IMR-90 (cell line): ENCODE results near the gene PSMD14. TPM values are rescaled to one million over a fixed set of nuclear protein-coding genes. Genes with fewer than 3 reads are reported as not detected.

Experiments
- ATAC-seq: fragments of 200-7000 bp; cut with Tn5 transposase; 2 replicates; pipeline ENCODE4 v1.9.1; 2020; ENCODE audit warnings: low read depth, mild to moderate bottlenecking, moderate library complexity
- BruUV-seq: library from RNA; stranded (reverse); fragments of 400-500 nt; replicated peaks from 2 replicates; lab custom pipeline; 2021; lab: Mats Ljungman, UMichigan
- CTCF ChIA-PET: fragments of 300-600 bp; formaldehyde crosslinking; extraction: SDS; loops from one replicate; lab custom pipeline; 2021; ENCODE audit warnings: antibody characterized with exemption; lab: Yijun Ruan, JAX
- POLR2A ChIA-PET: fragments of 300-600 bp; sonication (Branson Sonifier 250); formaldehyde crosslinking; loops from one replicate; lab custom pipeline; 2022; ENCODE audit warnings: antibody characterized with exemption; ENCODE audit not compliant: unreplicated experiment; lab: Charles Lee
- DNase-seq: peaks from one replicate; pipeline ENCODE4 v3.0.0; 2013
- H2AFZ ChIP-seq: replicated peaks from 2 replicates; pipeline ENCODE3; 2013; ENCODE audit warnings: low read length, mild to moderate bottlenecking; ENCODE audit not compliant: poor library complexity
- H2AK5ac ChIP-seq: 2 replicates; pipeline ENCODE4 v1.6.1; 2013; ENCODE audit warnings: low read depth, low read length, inconsistent platforms
- H2AK9ac ChIP-seq: replicated peaks from 2 replicates; pipeline ENCODE3; 2013; ENCODE audit warnings: mild to moderate bottlenecking, low read depth, low read length, moderate library complexity; ENCODE audit not compliant: poor library complexity
- H2BK120ac ChIP-seq: 2 replicates; pipeline ENCODE4 v1.6.1; 2013; ENCODE audit warnings: low read depth, low read length, inconsistent platforms
- H2BK15ac ChIP-seq: 3 replicates; pipeline ENCODE4 v1.6.1; 2013; ENCODE audit warnings: low read depth, low read length, inconsistent platforms
- H2BK20ac ChIP-seq: 2 replicates; pipeline ENCODE4 v1.6.1; 2013; ENCODE audit warnings: low read depth, mild to moderate bottlenecking, inconsistent platforms, low read length, moderate library complexity
- H2BK5ac ChIP-seq: 2 replicates; pipeline ENCODE4 v1.6.1; 2013; ENCODE audit warnings: mild to moderate bottlenecking, low read depth, low read length, inconsistent platforms; ENCODE audit not compliant: poor library complexity, severe bottlenecking
- H3K14ac ChIP-seq: replicated peaks from 2 replicates; pipeline ENCODE4 v1.6.1; 2013; ENCODE audit warnings: low read depth, low read length, inconsistent platforms
- H3K18ac ChIP-seq: 2 replicates; pipeline ENCODE4 v1.6.1; 2013; ENCODE audit warnings: low read depth, low read length, control low read depth
- H3K23ac ChIP-seq: 2 replicates; pipeline ENCODE4 v1.6.1; 2013; ENCODE audit warnings: low read depth, low read length, inconsistent platforms
- H3K27ac ChIP-seq: 2 replicates; pipeline ENCODE4 v1.5.1; 2013; ENCODE audit warnings: mild to moderate bottlenecking, control low read depth, low read length; ENCODE audit not compliant: insufficient read depth
- H3K27me3 ChIP-seq: 2 replicates; pipeline ENCODE4 v1.6.1; 2013; ENCODE audit warnings: low read length; ENCODE audit not compliant: control insufficient read depth, insufficient read depth
- H3K36me3 ChIP-seq: 2 replicates; pipeline ENCODE4 v1.6.1; 2013; ENCODE audit warnings: low read length, mixed read lengths; ENCODE audit not compliant: control insufficient read depth, insufficient read depth
- H3K4ac ChIP-seq: 2 replicates; pipeline ENCODE4 v1.6.1; 2013; ENCODE audit warnings: low read depth, low read length, inconsistent platforms
- H3K4me1 ChIP-seq: 2 replicates; pipeline ENCODE4 v1.6.1; 2013; ENCODE audit warnings: low read length, mixed read lengths; ENCODE audit not compliant: control insufficient read depth, insufficient read depth
- H3K4me2 ChIP-seq: 2 replicates; pipeline ENCODE4 v1.6.1; 2013; ENCODE audit warnings: low read depth, mild to moderate bottlenecking, control low read depth, low read length, moderate library complexity
- H3K4me3 ChIP-seq: 2 replicates; pipeline ENCODE4 v1.5.1; 2013; ENCODE audit warnings: low read depth, mild to moderate bottlenecking, control low read depth, low read length, moderate library complexity; ENCODE audit not compliant: insufficient read depth
- H3K56ac ChIP-seq: 2 replicates; pipeline ENCODE4 v1.6.1; 2013; ENCODE audit warnings: low read length, inconsistent platforms; ENCODE audit not compliant: insufficient read depth; ENCODE audit errors: extremely low read depth
- H3K79me1 ChIP-seq, 2 experiments: 2 replicates each; pipeline ENCODE4 v1.6.1; 2013; ENCODE audit warnings: low read length in 2 of 2, inconsistent platforms in 1 of 2, low read depth in 1 of 2
- H3K9ac ChIP-seq: 2 replicates; pipeline ENCODE4 v1.6.1; 2013; ENCODE audit warnings: low read depth, low read length, control low read depth
- H3K9me1 ChIP-seq: 2 replicates; pipeline ENCODE4 v1.6.1; 2013; ENCODE audit warnings: low read length, inconsistent platforms; ENCODE audit not compliant: insufficient read depth
- H3K9me3 ChIP-seq: 2 replicates; pipeline ENCODE4 v1.6.1; 2013; ENCODE audit warnings: low read length; ENCODE audit not compliant: control insufficient read depth, insufficient read depth
- H4K20me1 ChIP-seq: 2 replicates; pipeline ENCODE4 v1.6.1; 2013; ENCODE audit warnings: low read length, inconsistent platforms; ENCODE audit not compliant: insufficient read depth
- H4K5ac ChIP-seq: 2 replicates; pipeline ENCODE4 v1.6.1; 2013; ENCODE audit warnings: mild to moderate bottlenecking, low read depth, low read length, control low read depth
- H4K8ac ChIP-seq, 2 experiments: 2 replicates each; pipeline ENCODE4 v1.6.1; 2013; ENCODE audit warnings: low read depth in 2 of 2, low read length in 2 of 2, control low read depth in 1 of 2, inconsistent platforms in 1 of 2
- H4K91ac ChIP-seq: 2 replicates; pipeline ENCODE4 v1.6.1; 2013; ENCODE audit warnings: low read depth, low read length, inconsistent platforms; ENCODE audit not compliant: insufficient read depth
- CHD1 ChIP-seq: IDR thresholded peaks from 2 replicates; pipeline ENCODE4 v1.6.1; 2012; ENCODE audit warnings: low read depth, low read length, improper control_type of control experiment
- FOS ChIP-seq: fragments of 150-350 bp; IDR thresholded peaks from 2 replicates; pipeline ENCODE4 v1.6.1; 2016; ENCODE audit warnings: low read depth, low read length
- MAFK ChIP-seq: IDR thresholded peaks from 2 replicates; pipeline ENCODE4 v1.6.1; 2012; ENCODE audit warnings: low read depth, low read length, improper control_type of control experiment
- MAZ ChIP-seq: IDR thresholded peaks from 2 replicates; pipeline ENCODE4 v1.6.1; 2012; ENCODE audit warnings: low read depth, mild to moderate bottlenecking, low read length, improper control_type of control experiment, moderate library complexity, borderline replicate concordance
- MXI1 ChIP-seq: IDR thresholded peaks from 2 replicates; pipeline ENCODE4 v1.6.1; 2012; ENCODE audit warnings: low read depth, mild to moderate bottlenecking, low read length, moderate library complexity, borderline replicate concordance
- NFE2L2 ChIP-seq: fragments of 150-350 bp; IDR thresholded peaks from 2 replicates; pipeline ENCODE4 v1.6.1; 2016; ENCODE audit warnings: low read depth, mild to moderate bottlenecking, low read length
- POLR2A ChIP-seq: IDR thresholded peaks from 2 replicates; pipeline ENCODE4 v1.6.1; 2012; ENCODE audit warnings: mild to moderate bottlenecking, low read depth, low read length
- RCOR1 ChIP-seq: IDR thresholded peaks from 2 replicates; pipeline ENCODE4 v1.6.1; 2012; ENCODE audit warnings: mild to moderate bottlenecking, low read length, improper control_type of control experiment; ENCODE audit not compliant: insufficient replicate concordance
- RFX5 ChIP-seq: IDR thresholded peaks from 2 replicates; pipeline ENCODE4 v1.8.0; 2012; ENCODE audit warnings: low read depth, mild to moderate bottlenecking, low read length, moderate library complexity
- SMC3 ChIP-seq: fragments of 150-350 bp; IDR thresholded peaks from 2 replicates; pipeline ENCODE4 v1.6.1; 2016; ENCODE audit warnings: low read depth, mild to moderate bottlenecking, antibody characterized with exemption, low read length, moderate library complexity
- USF2 ChIP-seq: fragments of 150-350 bp; IDR thresholded peaks from 2 replicates; pipeline ENCODE4 v1.6.1; 2017; ENCODE audit warnings: mild to moderate bottlenecking, antibody characterized with exemption, low read length, low read depth
- WGBS, 2 experiments: methylation state at CpG; one replicate each; pipeline versions ENCODE4 v1.1.5 to v1.1.7; 2013; ENCODE audit warnings: missing lambda C conversion rate in 2 of 2; ENCODE audit not compliant: insufficient read length in 1 of 2; ENCODE audit errors: extremely low coverage in 2 of 2; 5-methylcytosine and 5-hydroxymethylcytosine counted together
- dilution Hi-C: fragments of 300-500 bp; cut with HindIII; formaldehyde crosslinking; loops from one replicate; pipeline ENCODE4 v1.14.3; 2018; ENCODE audit warnings: low sequenced_read_pairs; ENCODE audit not compliant: unreplicated experiment
- in situ Hi-C: fragments of 300-500 bp; cut with MboI; formaldehyde crosslinking; loops from 3 replicates; pipeline ENCODE4 v1.14.3; 2019; ENCODE audit warnings: low sequenced_read_pairs, inconsistent platforms, mixed read lengths
- intact Hi-C: fragments of 100-400 bp; cut with micrococcal nuclease; formaldehyde crosslinking; loops from 2 replicates; pipeline ENCODE4 v1.10.0; 2022
- polyA plus RNA-seq, 3 experiments: library from polyadenylated mRNA; depleted of rRNA; stranded (reverse); fragments of >200 nt; gene quantifications; 2 replicates each; pipeline ENCODE4 v1.2.3, GENCODE V29; 2012; ENCODE audit warnings: low replicate concordance in 1 of 3
- total RNA-seq: library from RNA; depleted of rRNA; stranded (reverse); fragments of >200 nt; gene quantifications from 2 replicates; pipeline ENCODE4 v1.2.3, GENCODE V29; 2012
- TF ChIP-seq, protein P1 (sequence below): fragments of 150-350 bp; IDR thresholded peaks from 2 replicates; pipeline ENCODE4 v1.6.1; 2016; ENCODE audit warnings: low read depth, mild to moderate bottlenecking, low read length, moderate library complexity, borderline replicate concordance

Gene PSMD14
- total and polyA plus RNA-seq, 2 of the 4 experiments (the other 2 are of a cell fraction) = 59.3 to 110 TPM

GRCh38 chr2:161416708-161417437 lies 108.6 kb downstream of the PSMD14 start:
- no peak overlapping the region for H3K4me3 ChIP-seq
- POLR2A ChIA-PET = no interaction called here
- no peak for TF ChIP-seq MXI1
- no peak for TF ChIP-seq RCOR1
- TF ChIP-seq MAFK = no peak
- TF ChIP-seq MAZ = no peak
- no peak for TF ChIP-seq SMC3
- TF ChIP-seq POLR2A = no peak
- TF ChIP-seq USF2 = no peak
- no peak for TF ChIP-seq CHD1
- TF ChIP-seq RFX5 = no peak
- no peak for TF ChIP-seq FOS
- TF ChIP-seq, protein P1, sequence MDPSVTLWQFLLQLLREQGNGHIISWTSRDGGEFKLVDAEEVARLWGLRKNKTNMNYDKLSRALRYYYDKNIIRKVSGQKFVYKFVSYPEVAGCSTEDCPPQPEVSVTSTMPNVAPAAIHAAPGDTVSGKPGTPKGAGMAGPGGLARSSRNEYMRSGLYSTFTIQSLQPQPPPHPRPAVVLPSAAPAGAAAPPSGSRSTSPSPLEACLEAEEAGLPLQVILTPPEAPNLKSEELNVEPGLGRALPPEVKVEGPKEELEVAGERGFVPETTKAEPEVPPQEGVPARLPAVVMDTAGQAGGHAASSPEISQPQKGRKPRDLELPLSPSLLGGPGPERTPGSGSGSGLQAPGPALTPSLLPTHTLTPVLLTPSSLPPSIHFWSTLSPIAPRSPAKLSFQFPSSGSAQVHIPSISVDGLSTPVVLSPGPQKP = no peak
- TF ChIP-seq NFE2L2 = no peak
- no peak overlapping the region for H3K18ac ChIP-seq
- no peak overlapping the region for H2AK9ac ChIP-seq
- BruUV-seq = no TSS peak
- H2BK120ac ChIP-seq = no peak overlapping the region
- H3K9me3 ChIP-seq = peaks cover 6% of the 10 kb centered on the region
- dilution Hi-C loops = no loop called here
- ATAC-seq (no peak), DNase-seq (no peak)
- peaks cover 8% of the 10 kb centered on the region; the same call in 1 of the 2 replicates for H4K20me1 ChIP-seq
- H3K4ac ChIP-seq = no peak overlapping the region
- no peak overlapping the region for H2AK5ac ChIP-seq
- H4K91ac ChIP-seq = no peak overlapping the region
- intact Hi-C loops = no loop called here
- CTCF ChIA-PET = interaction anchor here (0.7 kb wide), 1 partner anchor 399 kb away, joined by 5 read pairs; no protein-coding TSS in a partner anchor
- no peak overlapping the region for H2BK20ac ChIP-seq
- H3K23ac ChIP-seq = peak overlapping the region; percentile 40; the same call in 1 of the 2 replicates
- 5% methylated on average over 25 of the region's 41 CpGs; no CpG with 5 or more reads in 1 of the 2 experiments for WGBS, 2 experiments
- no peaks in the 10 kb centered on the region; the same call in 1 of the 2 replicates for H3K9me1 ChIP-seq
- no peak overlapping the region for H3K27ac ChIP-seq
- H3K9ac ChIP-seq = no peak overlapping the region
- H3K4me2 ChIP-seq = peak overlapping the region; percentile 19; the same call in 1 of the 2 replicates
- H2BK5ac ChIP-seq = no peak overlapping the region
- H2AFZ ChIP-seq = peak overlapping the region; percentile 54
- no peak overlapping the region for H2BK15ac ChIP-seq
- H3K27me3 ChIP-seq = peaks cover 66% of the 10 kb centered on the region
- H4K8ac ChIP-seq = no peak overlapping the region
- no peak overlapping the region for H3K56ac ChIP-seq
- in situ Hi-C loops = no loop called here
- H3K79me1 ChIP-seq = no peaks in the 10 kb centered on the region
- H4K5ac ChIP-seq = no peak overlapping the region
- H3K4me1 ChIP-seq = peaks cover 4% of the 10 kb centered on the region
- no peak overlapping the region for H3K14ac ChIP-seq
- H3K36me3 ChIP-seq = no peaks in the 10 kb centered on the region
